ENCODE data around the gene TRANK1. TPM values are rescaled to one million over a fixed set of nuclear protein-coding genes. Genes with fewer than 3 reads are reported as not detected.
A peak's percentile ranks its signal among the peaks of the same experiment; 100 is the strongest.

TRANK1 gene
- total RNA-seq (19.0 TPM), polyA plus RNA-seq (6.8 TPM)
- long read RNA-seq, donor 1, result 0 reads
- long read RNA-seq, donor 2, partial matches to known transcripts, result 8 of 8 reads
- long read RNA-seq, donor 2, other reads (novel, unspliced or antisense), result 0 of 8 reads
- long read RNA-seq, donor 3, partial matches to known transcripts, result 0 of 1 reads
- long read RNA-seq, donor 3, other reads (novel, unspliced or antisense), result 0 of 1 reads
- long read RNA-seq, donor 4, partial matches to known transcripts, result 5 of 5 reads
- long read RNA-seq, donor 4, other reads (novel, unspliced or antisense), result 0 of 5 reads
- long read RNA-seq, donor 5, partial matches to known transcripts, result 11 of 11 reads
- long read RNA-seq, donor 5, other reads (novel, unspliced or antisense), result 0 of 11 reads
- long read RNA-seq, donor 6, partial matches to known transcripts, result 10 of 10 reads
- long read RNA-seq, donor 6, other reads (novel, unspliced or antisense), result 0 of 10 reads
- long read RNA-seq, donor 7, result 0 reads
- long read RNA-seq, donor 8, result 0 reads
- long read RNA-seq, donor 9, partial matches to known transcripts, result 5 of 5 reads
- long read RNA-seq, donor 9, other reads (novel, unspliced or antisense), result 0 of 5 reads
- long read RNA-seq, donor 10, partial matches to known transcripts, result 6 of 6 reads
- long read RNA-seq, donor 10, other reads (novel, unspliced or antisense), result 0 of 6 reads

GRCh38 chr3:36944641-36945270 is at the start of gene TRANK1:
Gene TRANK1, minus strand, starts transcription at chr3:36945054. Its CDS starts 245 bp downstream, at chr3:36944809.
- Histone ChIP-seq H3K36me3 (ENCODE audit: control insufficient read depth in 2 of 2, insufficient read depth in 2 of 2, low read length in 1 of 2) (no peaks in the 10 kb centered on the region), H3K27me3 (ENCODE audit: control insufficient read depth in 2 of 2, insufficient read depth in 1 of 2, low read length in 1 of 2) (peaks cover 0 to 8% of the 10 kb centered on the region in 2 donors), H3K27ac (ENCODE audit: low read depth in 1 of 2, low read length in 1 of 2) (peak within 1 kb of the TSS in 1 of 2 donors; percentile 40), H3K9me3 (ENCODE audit: control insufficient read depth in 2 of 2, insufficient read depth in 1 of 2, low read length in 1 of 2) (peaks cover 0 to 29% of the 10 kb centered on the region in 2 donors), H3K4me1 (ENCODE audit: control insufficient read depth in 2 of 2, insufficient read depth in 2 of 2, low read length in 2 of 2) (peaks cover 2 to 13% of the 10 kb centered on the region in 2 donors), H3K4me3 (ENCODE audit: low read length in 2 of 2) (peak within 1 kb of the TSS; percentile 63 to 82)
- DNase-seq (ENCODE audit: low read depth in 6 of 9, low spot score in 9 of 9), result peak in 8 of 9 donors; percentile 38 to 87 (median 66)
- 1% methylated on average over 68 of the region's 68 CpGs for WGBS

GRCh38 chr3:36993326-36994283 is 48.8 kb upstream of the TRANK1 start, which contains the start of gene MLH1:
Gene MLH1, plus strand, starts transcription at chr3:36993518. Its CDS starts 30 bp downstream, at chr3:36993548.
- 3% methylated on average over 47 of the region's 47 CpGs for WGBS
- H3K4me1 ChIP-seq (ENCODE audit: control insufficient read depth in 2 of 2, insufficient read depth in 2 of 2, low read length in 2 of 2), result peaks cover 12 to 16% of the 10 kb centered on the region in 2 donors

GRCh38 chr3:36992806-36993325 is 48.0 kb upstream of the TRANK1 start, which contains the start of gene EPM2AIP1:
Gene EPM2AIP1, minus strand, starts transcription at chr3:36993131. Its CDS starts 54 bp downstream, at chr3:36993077.
- under 1% methylated on average over 48 of the region's 48 CpGs for WGBS
- peaks cover 12 to 21% of the 10 kb centered on the region in 2 donors for H3K4me1 ChIP-seq (ENCODE audit: control insufficient read depth in 2 of 2, insufficient read depth in 2 of 2, low read length in 2 of 2)
- peak within 1 kb of the TSS; percentile 97 to 99 for H3K27ac ChIP-seq (ENCODE audit: low read depth in 1 of 2, low read length in 1 of 2)
- no peaks in the 10 kb centered on the region for H3K9me3 ChIP-seq (ENCODE audit: control insufficient read depth in 2 of 2, insufficient read depth in 1 of 2, low read length in 1 of 2)
- peak in 1 of 9 donors; percentile 45 for DNase-seq (ENCODE audit: low read depth in 6 of 9, low spot score in 9 of 9)
- H3K27me3 ChIP-seq (ENCODE audit: control insufficient read depth in 2 of 2, insufficient read depth in 1 of 2, low read length in 1 of 2), result no peaks in the 10 kb centered on the region
- H3K4me3 ChIP-seq (ENCODE audit: low read length in 2 of 2), result peak within 1 kb of the TSS; percentile 69 to 82
- H3K36me3 ChIP-seq (ENCODE audit: control insufficient read depth in 2 of 2, insufficient read depth in 2 of 2, low read length in 1 of 2), result peaks cover 3 to 35% of the 10 kb centered on the region in 2 donors

More at GRCh38 chr3:36993326-36994283, 48.8 kb upstream of the TRANK1 start, which contains the start of gene MLH1:
- Histone ChIP-seq H3K27me3 (ENCODE audit: control insufficient read depth in 2 of 2, insufficient read depth in 1 of 2, low read length in 1 of 2) (no peaks in the 10 kb centered on the region), H3K36me3 (ENCODE audit: control insufficient read depth in 2 of 2, insufficient read depth in 2 of 2, low read length in 1 of 2) (peaks cover 3 to 41% of the 10 kb centered on the region in 2 donors), H3K9me3 (ENCODE audit: control insufficient read depth in 2 of 2, insufficient read depth in 1 of 2, low read length in 1 of 2) (no peaks in the 10 kb centered on the region), H3K27ac (ENCODE audit: low read depth in 1 of 2, low read length in 1 of 2) (peak within 1 kb of the TSS; percentile 97 to 99), H3K4me3 (ENCODE audit: low read length in 2 of 2) (peak within 1 kb of the TSS; percentile 69 to 82)
- peak; percentile 100 for DNase-seq (ENCODE audit: low read depth in 6 of 9, low spot score in 9 of 9)

GRCh38 chr3:36991923-36992805 is 47.3 kb upstream of the TRANK1 start:
- 24% methylated on average over 24 of the region's 24 CpGs for WGBS
- Histone ChIP-seq H3K4me3 (ENCODE audit: low read length in 2 of 2) (peak overlapping the region; percentile 60 to 82), H3K27ac (ENCODE audit: low read depth in 1 of 2, low read length in 1 of 2) (peak overlapping the region; percentile 96 to 99), H3K27me3 (ENCODE audit: control insufficient read depth in 2 of 2, insufficient read depth in 1 of 2, low read length in 1 of 2) (no peaks in the 10 kb centered on the region), H3K4me1 (ENCODE audit: control insufficient read depth in 2 of 2, insufficient read depth in 2 of 2, low read length in 2 of 2) (peaks cover 12 to 21% of the 10 kb centered on the region in 2 donors), H3K9me3 (ENCODE audit: control insufficient read depth in 2 of 2, insufficient read depth in 1 of 2, low read length in 1 of 2) (no peaks in the 10 kb centered on the region), H3K36me3 (ENCODE audit: control insufficient read depth in 2 of 2, insufficient read depth in 2 of 2, low read length in 1 of 2) (peaks cover 0 to 31% of the 10 kb centered on the region in 2 donors)
- DNase-seq (ENCODE audit: low read depth in 6 of 9, low spot score in 9 of 9), result peak in 1 of 9 donors; percentile 41

- 96% methylated on average over 3 of the region's 3 CpGs for WGBS
- peaks cover 7 to 31% of the 10 kb centered on the region in 2 donors for H3K36me3 ChIP-seq (ENCODE audit: control insufficient read depth in 2 of 2, insufficient read depth in 2 of 2, low read length in 1 of 2)
- H3K27ac ChIP-seq (ENCODE audit: low read depth in 1 of 2, low read length in 1 of 2), result peak overlapping the region in 1 of 2 donors; percentile 99
- H3K4me1 ChIP-seq (ENCODE audit: control insufficient read depth in 2 of 2, insufficient read depth in 2 of 2, low read length in 2 of 2), result peaks cover 12 to 21% of the 10 kb centered on the region in 2 donors
- H3K9me3 ChIP-seq (ENCODE audit: control insufficient read depth in 2 of 2, insufficient read depth in 1 of 2, low read length in 1 of 2), result no peaks in the 10 kb centered on the region
- peak overlapping the region; percentile 12 to 82 for H3K4me3 ChIP-seq (ENCODE audit: low read length in 2 of 2)
- H3K27me3 ChIP-seq (ENCODE audit: control insufficient read depth in 2 of 2, insufficient read depth in 1 of 2, low read length in 1 of 2), result no peaks in the 10 kb centered on the region
- DNase-seq (ENCODE audit: low read depth in 6 of 9, low spot score in 9 of 9), result peak in 1 of 9 donors; percentile 21
Measured at GRCh38 chr3:36991147-36991546, 46.3 kb upstream of the TRANK1 start.

- peak overlapping the region; percentile 3 to 8 for H3K4me3 ChIP-seq (ENCODE audit: low read length in 2 of 2)
- H3K9me3 ChIP-seq (ENCODE audit: control insufficient read depth in 2 of 2, insufficient read depth in 1 of 2, low read length in 1 of 2), result no peaks in the 10 kb centered on the region
- H3K27me3 ChIP-seq (ENCODE audit: control insufficient read depth in 2 of 2, insufficient read depth in 1 of 2, low read length in 1 of 2), result no peaks in the 10 kb centered on the region
- peaks cover 12 to 18% of the 10 kb centered on the region in 2 donors for H3K4me1 ChIP-seq (ENCODE audit: control insufficient read depth in 2 of 2, insufficient read depth in 2 of 2, low read length in 2 of 2)
- H3K36me3 ChIP-seq (ENCODE audit: control insufficient read depth in 2 of 2, insufficient read depth in 2 of 2, low read length in 1 of 2), result peaks cover 22 to 35% of the 10 kb centered on the region in 2 donors
- peak overlapping the region in 1 of 2 donors; percentile 12 for H3K27ac ChIP-seq (ENCODE audit: low read depth in 1 of 2, low read length in 1 of 2)
- DNase-seq (ENCODE audit: low read depth in 6 of 9, low spot score in 9 of 9), result peak in 1 of 9 donors; percentile 13
Measured at GRCh38 chr3:36989568-36989967, 44.7 kb upstream of the TRANK1 start.

- Histone ChIP-seq H3K36me3 (ENCODE audit: control insufficient read depth in 2 of 2, insufficient read depth in 2 of 2, low read length in 1 of 2) (peaks cover 27 to 40% of the 10 kb centered on the region in 2 donors), H3K4me1 (ENCODE audit: control insufficient read depth in 2 of 2, insufficient read depth in 2 of 2, low read length in 2 of 2) (peaks cover 12 to 18% of the 10 kb centered on the region in 2 donors), H3K4me3 (ENCODE audit: low read length in 2 of 2) (peak overlapping the region; percentile 3 to 8), H3K9me3 (ENCODE audit: control insufficient read depth in 2 of 2, insufficient read depth in 1 of 2, low read length in 1 of 2) (no peaks in the 10 kb centered on the region), H3K27me3 (ENCODE audit: control insufficient read depth in 2 of 2, insufficient read depth in 1 of 2, low read length in 1 of 2) (no peaks in the 10 kb centered on the region), H3K27ac (ENCODE audit: low read depth in 1 of 2, low read length in 1 of 2) (peak overlapping the region in 1 of 2 donors; percentile 79)
- WGBS, result 40% methylated on average over 3 of the region's 3 CpGs
- DNase-seq (ENCODE audit: low read depth in 6 of 9, low spot score in 9 of 9), result no peak
Measured at GRCh38 chr3:36989005-36989404, 44.2 kb upstream of the TRANK1 start.
